SJSA1 (cell line): ENCODE results near the gene PIH1D1. TPM values are rescaled to one million over a fixed set of nuclear protein-coding genes. Genes with fewer than 3 reads are reported as not detected.

ENCODE experiments used
- DNase-seq, 2 experiments: peaks; one replicate each; pipeline ENCODE4 v3.0.0-alpha.2; 2015 to 2020; ENCODE audit warnings: low spot score in 2 of 2, low read depth in 1 of 2
- H3K27ac ChIP-seq: fragments of 250-450 bp; sonication (Bioruptor Pico); 2 replicates; pipeline ENCODE4 v1.5.1; 2020; ENCODE audit warnings: mild to moderate bottlenecking, moderate library complexity
- H3K27me3 ChIP-seq: fragments of 250-450 bp; sonication (Bioruptor Pico); replicated peaks from 2 replicates; pipeline ENCODE4 v1.5.1; 2020; ENCODE audit warnings: mild to moderate bottlenecking, moderate library complexity
- H3K36me3 ChIP-seq: fragments of 250-450 bp; sonication (Bioruptor Pico); 2 replicates; pipeline ENCODE4 v1.5.1; 2020; ENCODE audit warnings: mild to moderate bottlenecking
- H3K4me1 ChIP-seq: fragments of 250-450 bp; sonication (Bioruptor Pico); replicated peaks from 2 replicates; pipeline ENCODE4 v1.6.1; 2021; ENCODE audit warnings: mild to moderate bottlenecking
- H3K4me3 ChIP-seq: fragments of 250-450 bp; sonication (Bioruptor Pico); 2 replicates; pipeline ENCODE4 v1.5.1; 2020; ENCODE audit warnings: mild to moderate bottlenecking
- H3K9me3 ChIP-seq: fragments of 250-450 bp; sonication (Bioruptor Pico); replicated peaks from 2 replicates; pipeline ENCODE4 v1.5.1; 2020; ENCODE audit warnings: mild to moderate bottlenecking
- total RNA-seq: library from RNA; depleted of rRNA; stranded (reverse); fragments of >200 nt; shearing (Covaris generic); gene quantifications from 2 replicates; pipeline ENCODE4 v1.2.3, GENCODE V29; 2014

PIH1D1 gene
- total RNA-seq, 1 experiment from 2014 or later: 78.2 TPM

GRCh38 chr19:49421039-49421877 lies 30.4 kb downstream of the PIH1D1 start:
- DNase-seq: peak; percentile 49 to 64
- Histone ChIP-seq H3K4me3 (no peak overlapping the region), H3K36me3 (no peaks in the 10 kb centered on the region), H3K27ac (no peak overlapping the region), H3K4me1 (peaks cover 16% of the 10 kb centered on the region), H3K27me3 (peaks cover 93% of the 10 kb centered on the region), H3K9me3 (peaks cover 2% of the 10 kb centered on the region; the same call in 1 of the 2 replicates)

DNA sequence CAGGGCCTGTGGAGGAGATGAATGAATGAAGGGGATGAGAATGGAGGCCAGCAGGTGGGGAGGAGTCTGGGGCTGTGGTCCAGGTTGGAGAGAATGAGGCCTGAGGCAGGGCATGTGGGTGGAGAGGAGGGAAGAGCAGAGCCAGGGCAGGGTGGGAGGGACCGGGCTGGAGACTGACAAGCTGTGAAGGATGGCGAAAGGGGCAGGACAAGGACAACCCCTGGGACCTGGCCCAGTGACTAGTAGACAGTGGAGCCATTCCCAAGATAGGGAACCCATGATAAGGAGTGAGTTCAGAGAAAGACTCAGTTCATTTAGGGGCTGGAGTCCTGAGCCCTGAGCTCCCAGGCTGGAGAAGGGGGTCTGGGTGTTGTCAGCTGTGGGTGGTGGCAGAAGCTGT lies 31.4 kb downstream of the PIH1D1 start:
- Histone ChIP-seq H3K27ac (no peak overlapping the region), H3K4me3 (no peak overlapping the region), H3K9me3 (peaks cover 2% of the 10 kb centered on the region; the same call in 1 of the 2 replicates), H3K4me1 (peaks cover 12% of the 10 kb centered on the region), H3K36me3 (no peaks in the 10 kb centered on the region), H3K27me3 (peaks cover 88% of the 10 kb centered on the region)
- no peak for DNase-seq

GRCh38 chr19:49419173-49419572 lies 32.4 kb downstream of the PIH1D1 start:
- no peaks in the 10 kb centered on the region for H3K36me3 ChIP-seq
- peaks cover 12% of the 10 kb centered on the region for H3K4me1 ChIP-seq
- no peak overlapping the region for H3K27ac ChIP-seq
- DNase-seq: no peak
- H3K9me3 ChIP-seq: peaks cover 2% of the 10 kb centered on the region; the same call in 1 of the 2 replicates
- H3K4me3 ChIP-seq: no peak overlapping the region
- peaks cover 77% of the 10 kb centered on the region for H3K27me3 ChIP-seq

- no peak overlapping the region for H3K4me3 ChIP-seq
- peaks cover 12% of the 10 kb centered on the region for H3K4me1 ChIP-seq
- H3K27ac ChIP-seq: no peak overlapping the region
- peaks cover 71% of the 10 kb centered on the region for H3K27me3 ChIP-seq
- H3K36me3 ChIP-seq: no peaks in the 10 kb centered on the region
- no peaks in the 10 kb centered on the region; the same call in 1 of the 2 replicates for H3K9me3 ChIP-seq
- no peak for DNase-seq
These were observed 33.1 kb downstream of the PIH1D1 start for GRCh38 chr19:49418511-49418910.

DNA sequence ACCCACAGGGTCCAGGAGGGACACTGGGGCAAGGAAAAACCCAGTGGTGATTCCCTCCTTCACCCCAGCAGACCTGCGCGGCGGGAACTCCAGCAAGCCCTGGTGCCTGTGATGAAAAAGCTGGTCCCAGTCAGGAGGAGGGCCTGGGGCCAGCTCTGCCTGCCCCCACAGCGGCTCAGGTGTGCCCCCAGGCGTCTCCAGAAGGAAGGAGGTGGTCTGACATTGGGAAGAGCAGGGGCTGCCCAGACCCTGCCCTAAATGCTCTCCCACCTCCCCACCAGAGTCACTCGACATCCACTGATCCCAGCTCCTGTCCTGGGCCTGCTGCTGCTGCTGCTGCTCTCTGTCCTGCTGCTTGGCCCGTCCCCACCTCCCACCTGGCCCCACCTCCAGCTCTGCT lies 34.5 kb downstream of the PIH1D1 start:
- no peak for DNase-seq
- Histone ChIP-seq H3K27ac (no peak overlapping the region), H3K4me3 (no peak overlapping the region), H3K4me1 (peaks cover 5% of the 10 kb centered on the region), H3K36me3 (no peaks in the 10 kb centered on the region), H3K9me3 (no peaks in the 10 kb centered on the region; the same call in 1 of the 2 replicates), H3K27me3 (peaks cover 56% of the 10 kb centered on the region)

DNA sequence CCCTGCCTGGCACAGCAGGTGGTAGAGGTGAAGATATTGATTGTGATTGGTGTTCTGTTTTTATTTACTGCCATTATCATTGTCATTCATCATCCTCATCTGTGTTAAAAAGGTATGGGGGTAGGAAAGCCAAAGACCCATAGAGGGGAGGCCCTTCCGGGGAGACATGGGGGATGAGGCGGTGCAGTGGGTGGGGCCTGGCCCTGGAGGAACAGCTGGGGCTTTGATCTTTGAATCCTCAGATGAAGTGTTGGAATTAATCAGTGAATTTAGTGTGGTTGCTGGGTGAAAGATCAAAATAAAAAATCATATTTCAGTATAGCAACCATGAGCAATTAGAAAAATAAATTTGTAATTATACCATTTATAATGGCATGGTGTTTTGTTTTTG lies 35.8 kb downstream of the PIH1D1 start:
- H3K27ac ChIP-seq: no peak overlapping the region
- peaks cover 45% of the 10 kb centered on the region for H3K27me3 ChIP-seq
- no peaks in the 10 kb centered on the region for H3K36me3 ChIP-seq
- DNase-seq: no peak
- H3K9me3 ChIP-seq: no peaks in the 10 kb centered on the region
- no peak overlapping the region for H3K4me3 ChIP-seq
- H3K4me1 ChIP-seq: no peaks in the 10 kb centered on the region; the same call in 1 of the 2 replicates

- no peak overlapping the region for H3K4me3 ChIP-seq
- H3K27ac ChIP-seq: no peak overlapping the region
- H3K36me3 ChIP-seq: no peaks in the 10 kb centered on the region
- H3K4me1 ChIP-seq: no peaks in the 10 kb centered on the region
- H3K27me3 ChIP-seq: peaks cover 39% of the 10 kb centered on the region
- no peak for DNase-seq
- H3K9me3 ChIP-seq: no peaks in the 10 kb centered on the region
These were observed 36.4 kb downstream of the PIH1D1 start for GRCh38 chr19:49415102-49415809.

GRCh38 chr19:49414256-49414655 lies 37.4 kb downstream of the PIH1D1 start:
- Histone ChIP-seq H3K27ac (no peak overlapping the region), H3K27me3 (peaks cover 31% of the 10 kb centered on the region), H3K4me1 (no peaks in the 10 kb centered on the region), H3K36me3 (no peaks in the 10 kb centered on the region), H3K4me3 (no peak overlapping the region), H3K9me3 (no peaks in the 10 kb centered on the region)
- DNase-seq: no peak

DNA sequence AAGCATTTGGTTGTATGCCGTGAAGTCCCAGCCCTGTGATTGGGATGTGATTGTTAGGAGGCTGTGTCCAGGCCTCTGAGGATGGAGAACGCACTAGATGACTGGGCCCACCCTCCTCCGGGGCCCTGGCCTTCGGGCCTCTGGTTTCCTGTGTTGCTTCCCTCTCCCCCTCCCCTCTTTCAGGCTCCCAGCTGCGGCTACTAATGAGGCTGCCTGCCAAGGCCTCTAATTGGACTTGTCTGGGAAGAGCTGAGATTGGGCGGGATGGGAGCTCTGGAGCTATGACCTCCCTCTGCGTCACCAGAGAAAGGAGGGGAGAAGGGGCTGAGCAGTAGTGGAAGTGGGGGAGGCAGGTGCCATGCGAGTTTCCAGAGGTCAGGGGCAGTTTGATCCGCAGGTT lies 38.3 kb downstream of the PIH1D1 start:
- H3K27ac ChIP-seq: no peak overlapping the region
- H3K4me3 ChIP-seq: no peak overlapping the region
- no peaks in the 10 kb centered on the region for H3K36me3 ChIP-seq
- H3K4me1 ChIP-seq: no peaks in the 10 kb centered on the region
- H3K27me3 ChIP-seq: peaks cover 24% of the 10 kb centered on the region
- DNase-seq: no peak
- no peaks in the 10 kb centered on the region for H3K9me3 ChIP-seq

- H3K36me3 ChIP-seq: no peaks in the 10 kb centered on the region
- DNase-seq: no peak
- no peaks in the 10 kb centered on the region for H3K9me3 ChIP-seq
- H3K27ac ChIP-seq: no peak overlapping the region
- peaks cover 10% of the 10 kb centered on the region for H3K27me3 ChIP-seq
- H3K4me3 ChIP-seq: no peak overlapping the region
- H3K4me1 ChIP-seq: no peaks in the 10 kb centered on the region
These were observed 39.8 kb downstream of the PIH1D1 start for GRCh38 chr19:49411681-49412326.

DNA sequence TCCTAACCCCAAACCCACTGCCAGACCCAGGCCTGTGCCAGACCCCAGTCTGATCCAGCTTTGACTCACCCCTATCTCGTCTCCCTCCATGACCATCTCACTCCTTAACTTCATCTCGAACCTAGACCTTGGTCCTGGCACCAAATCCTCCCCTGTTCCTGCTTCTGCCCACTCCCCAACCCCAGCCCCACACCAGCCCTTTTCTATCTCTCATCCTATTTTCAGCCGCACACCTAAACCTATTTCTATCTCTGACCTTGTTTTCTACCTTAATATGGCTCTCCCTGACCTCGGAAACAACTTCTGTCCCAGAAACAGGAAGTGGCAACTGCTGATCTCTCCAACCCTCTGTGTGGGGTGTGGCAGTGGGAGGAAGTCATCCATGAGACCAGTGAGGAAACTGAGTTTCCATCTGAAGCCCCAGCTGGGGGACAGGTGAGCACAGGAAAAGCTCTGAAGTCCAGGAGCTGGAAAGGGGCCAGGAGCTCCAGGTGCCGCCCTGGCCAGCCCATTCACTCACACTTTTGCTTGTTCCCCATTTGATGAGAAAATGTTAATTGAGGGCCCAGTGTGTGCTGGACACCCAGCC lies 42.1 kb downstream of the PIH1D1 start:
- DNase-seq: no peak
- Histone ChIP-seq H3K27me3 (no peaks in the 10 kb centered on the region; the same call in 1 of the 2 replicates), H3K36me3 (no peaks in the 10 kb centered on the region), H3K4me1 (no peaks in the 10 kb centered on the region), H3K27ac (no peak overlapping the region), H3K4me3 (no peak overlapping the region), H3K9me3 (no peaks in the 10 kb centered on the region)

DNA sequence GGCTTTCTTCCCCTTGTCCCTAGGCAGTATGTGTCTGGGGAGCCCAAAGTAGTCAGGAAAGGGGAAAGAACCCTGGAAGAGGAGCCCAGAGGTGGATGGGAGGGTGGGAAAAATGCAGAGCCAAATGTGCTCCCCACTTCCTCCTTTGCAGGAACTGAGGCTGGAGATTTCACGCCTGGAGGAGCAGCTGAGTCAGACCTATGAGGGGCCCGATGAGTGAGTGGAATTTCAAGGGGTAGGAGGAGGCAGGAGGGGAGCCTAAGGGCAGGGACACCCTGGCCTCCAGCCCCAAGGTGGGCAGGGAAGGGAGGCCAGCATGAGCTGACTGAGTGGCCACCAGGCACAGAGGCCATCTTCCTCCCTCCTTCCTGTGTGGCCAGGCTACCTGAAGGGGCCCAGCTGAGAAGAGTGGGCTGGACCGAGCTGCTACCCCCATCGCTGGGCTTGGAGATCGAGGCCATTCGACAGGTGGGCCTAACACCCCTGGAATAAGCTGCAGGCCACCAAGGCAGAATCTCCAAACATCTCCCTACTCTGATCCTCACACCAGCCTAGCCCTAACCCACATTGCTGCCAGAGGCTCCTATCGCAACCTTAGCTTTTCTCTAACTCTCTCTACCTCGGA lies 42.7 kb downstream of the PIH1D1 start:
- no peaks in the 10 kb centered on the region for H3K36me3 ChIP-seq
- DNase-seq: no peak
- H3K9me3 ChIP-seq: no peaks in the 10 kb centered on the region
- no peaks in the 10 kb centered on the region for H3K4me1 ChIP-seq
- no peak overlapping the region for H3K4me3 ChIP-seq
- no peaks in the 10 kb centered on the region; the same call in 1 of the 2 replicates for H3K27me3 ChIP-seq
- H3K27ac ChIP-seq: no peak overlapping the region

DNA sequence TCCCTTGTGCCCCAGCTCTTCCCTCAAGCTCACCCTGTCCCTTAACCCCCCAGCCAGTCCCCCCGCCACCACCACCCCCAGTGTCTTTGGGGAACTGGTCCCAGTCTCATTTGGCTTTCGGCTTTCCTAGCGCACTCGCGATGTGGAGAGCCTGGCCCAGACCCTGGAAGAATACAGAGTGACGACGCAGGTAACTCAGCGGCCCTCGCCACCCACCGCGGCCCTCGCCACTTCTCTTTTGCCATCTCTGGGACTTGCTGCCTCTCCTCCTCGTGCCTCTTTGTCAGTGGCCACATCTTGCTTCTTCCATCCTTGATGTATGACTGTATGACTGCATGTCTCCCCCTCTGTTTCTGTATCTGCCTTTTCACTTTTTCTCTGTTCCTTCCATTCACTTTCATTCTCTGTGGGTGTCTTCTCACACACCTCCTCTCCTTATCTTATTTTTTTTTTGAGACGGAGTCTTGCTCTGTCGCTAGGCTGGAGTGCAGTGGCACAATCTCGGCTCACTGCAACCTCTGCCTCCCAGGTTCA lies 44.1 kb downstream of the PIH1D1 start:
- H3K27ac ChIP-seq: no peak overlapping the region
- no peaks in the 10 kb centered on the region for H3K4me1 ChIP-seq
- no peak for DNase-seq

More for the DNA sequence above, 44.1 kb downstream of the PIH1D1 start:
- Histone ChIP-seq H3K9me3 (no peaks in the 10 kb centered on the region), H3K27me3 (no peaks in the 10 kb centered on the region; the same call in 1 of the 2 replicates), H3K4me3 (no peak overlapping the region), H3K36me3 (no peaks in the 10 kb centered on the region)
